ENCODE measurements around the gene SHD. TPM values are rescaled to one million over a fixed set of nuclear protein-coding genes. Genes with fewer than 3 reads are reported as not detected.
"Not testable (repeated sequence)": the region's sequence is repeated elsewhere in the genome, so short reads cannot be mapped to it uniquely, and the experiment has no call there.

SHD gene
- total RNA-seq, 1 donor from 2014 or later: not detected

GRCh38 chr19:4279530-4280422, 710 bp downstream of the SHD start:
- H3K4me1 Mint-ChIP-seq (ENCODE audit: unreplicated experiment): peaks cover 8% of the 10 kb centered on the region
- peak overlapping the region; percentile 67 for H3K4me3 Mint-ChIP-seq (ENCODE audit: unreplicated experiment)
- H3K27ac Mint-ChIP-seq (ENCODE audit: unreplicated experiment): no peak overlapping the region
- peaks cover 42% of the 10 kb centered on the region for H3K27me3 Mint-ChIP-seq (ENCODE audit: unreplicated experiment)
- no peak for TF ChIP-seq CTCF (IDR thresholded peaks at IDR 0.05)
- no peaks in the 10 kb centered on the region for H3K36me3 Mint-ChIP-seq (ENCODE audit: unreplicated experiment)
- DNase-seq (ENCODE audit: extremely low spot score, unreplicated experiment): no peak
- no peaks in the 10 kb centered on the region for H3K9me3 Mint-ChIP-seq (ENCODE audit: unreplicated experiment)

- Mint-ChIP-seq H3K4me1 (ENCODE audit: unreplicated experiment) (peaks cover 4% of the 10 kb centered on the region), H3K9me3 (ENCODE audit: unreplicated experiment) (no peaks in the 10 kb centered on the region), H3K36me3 (ENCODE audit: unreplicated experiment) (no peaks in the 10 kb centered on the region), H3K27ac (ENCODE audit: unreplicated experiment) (no peak overlapping the region), H3K27me3 (ENCODE audit: unreplicated experiment) (peaks cover 48% of the 10 kb centered on the region), H3K4me3 (ENCODE audit: unreplicated experiment) (no peak overlapping the region)
- no peak for TF ChIP-seq CTCF (IDR thresholded peaks at IDR 0.05)
- DNase-seq (ENCODE audit: extremely low spot score, unreplicated experiment): no peak
Measured at GRCh38 chr19:4284176-4284958, 5.3 kb downstream of the SHD start.

- no peak for TF ChIP-seq CTCF (IDR thresholded peaks at IDR 0.05)
- Mint-ChIP-seq H3K4me3 (ENCODE audit: unreplicated experiment) (no peak overlapping the region), H3K4me1 (ENCODE audit: unreplicated experiment) (peaks cover under 1% of the 10 kb centered on the region), H3K27me3 (ENCODE audit: unreplicated experiment) (peaks cover 45% of the 10 kb centered on the region), H3K27ac (ENCODE audit: unreplicated experiment) (no peak overlapping the region), H3K36me3 (ENCODE audit: unreplicated experiment) (no peaks in the 10 kb centered on the region), H3K9me3 (ENCODE audit: unreplicated experiment) (no peaks in the 10 kb centered on the region)
- DNase-seq (ENCODE audit: extremely low spot score, unreplicated experiment): no peak
Measured at GRCh38 chr19:4284974-4285373, 5.9 kb downstream of the SHD start.

- H3K4me1 Mint-ChIP-seq (ENCODE audit: unreplicated experiment); H3K4me3 Mint-ChIP-seq (ENCODE audit: unreplicated experiment); H3K27ac Mint-ChIP-seq (ENCODE audit: unreplicated experiment); H3K9me3 Mint-ChIP-seq (ENCODE audit: unreplicated experiment); DNase-seq (ENCODE audit: extremely low spot score, unreplicated experiment); H3K36me3 Mint-ChIP-seq (ENCODE audit: unreplicated experiment): not testable (repeated sequence)
- H3K27me3 Mint-ChIP-seq (ENCODE audit: unreplicated experiment): peaks cover 36% of the 10 kb centered on the region
Measured at GRCh38 chr19:4286141-4286540, 7.1 kb downstream of the SHD start.

- H3K4me1 Mint-ChIP-seq (ENCODE audit: unreplicated experiment): no peaks in the 10 kb centered on the region
- no peaks in the 10 kb centered on the region for H3K36me3 Mint-ChIP-seq (ENCODE audit: unreplicated experiment)
- no peak for DNase-seq (ENCODE audit: extremely low spot score, unreplicated experiment)
- no peak overlapping the region for H3K4me3 Mint-ChIP-seq (ENCODE audit: unreplicated experiment)
- no peak for TF ChIP-seq CTCF (IDR thresholded peaks at IDR 0.05)
- H3K27ac Mint-ChIP-seq (ENCODE audit: unreplicated experiment): no peak overlapping the region
- no peaks in the 10 kb centered on the region for H3K9me3 Mint-ChIP-seq (ENCODE audit: unreplicated experiment)
- peaks cover 24% of the 10 kb centered on the region for H3K27me3 Mint-ChIP-seq (ENCODE audit: unreplicated experiment)
Measured at GRCh38 chr19:4288091-4288777, 9.2 kb downstream of the SHD start.
